ENCODE data around the gene ZNF568.

The ZNF568 gene

GRCh38 chr19:36950335-36951119, 34.4 kb downstream of the ZNF568 start:
- TF ChIP-seq USF1 (IDR thresholded peaks at IDR 0.05) (no peak), REST (IDR thresholded peaks at IDR 0.05; ENCODE audit: low read depth) (no peak), MAX (IDR thresholded peaks at IDR 0.05) (no peak), CEBPB (IDR thresholded peaks at IDR 0.05) (no peak), RAD21 (IDR thresholded peaks at IDR 0.05; ENCODE audit: low read depth) (no peak), ZBTB7A (IDR thresholded peaks at IDR 0.05; ENCODE audit: low read depth) (no peak), TCF12 (IDR thresholded peaks at IDR 0.05; ENCODE audit: low read depth) (no peak), YY1 (IDR thresholded peaks at IDR 0.05; ENCODE audit: low read depth) (no peak), FOXM1 (IDR thresholded peaks at IDR 0.05; ENCODE audit: borderline replicate concordance, low read depth) (no peak)

- TF ChIP-seq YY1 (IDR thresholded peaks at IDR 0.05; ENCODE audit: low read depth) (no peak), TEAD4 (IDR thresholded peaks at IDR 0.05) (no peak), CREB1 (IDR thresholded peaks at IDR 0.05; ENCODE audit: low read depth) (no peak), NFIC (IDR thresholded peaks at IDR 0.05) (no peak), FOXM1 (IDR thresholded peaks at IDR 0.05; ENCODE audit: borderline replicate concordance, low read depth) (no peak)
Observed at GRCh38 chr19:36962346-36962745, 46.2 kb downstream of the ZNF568 start.

GRCh38 chr19:36963280-36963679, 47.1 kb downstream of the ZNF568 start:
- no peak for TF ChIP-seq REST (IDR thresholded peaks at IDR 0.05; ENCODE audit: low read depth)
- no peak for TF ChIP-seq CREB1 (IDR thresholded peaks at IDR 0.05; ENCODE audit: low read depth)
- TF ChIP-seq YY1 (IDR thresholded peaks at IDR 0.05; ENCODE audit: low read depth) = no peak
- TF ChIP-seq MAX (IDR thresholded peaks at IDR 0.05) = no peak
- TF ChIP-seq RAD21 (IDR thresholded peaks at IDR 0.05; ENCODE audit: low read depth) = no peak
- no peak for TF ChIP-seq EP300 (IDR thresholded peaks at IDR 0.05; ENCODE audit: borderline replicate concordance)
- TF ChIP-seq TAF1 (IDR thresholded peaks at IDR 0.05; ENCODE audit: low read depth) = no peak
- no peak for TF ChIP-seq ZBTB7A (IDR thresholded peaks at IDR 0.05; ENCODE audit: low read depth)
- TF ChIP-seq TCF12 (IDR thresholded peaks at IDR 0.05; ENCODE audit: low read depth) = no peak

GRCh38 chr19:36972571-36972970, 56.4 kb downstream of the ZNF568 start:
- no peak for TF ChIP-seq TCF12 (IDR thresholded peaks at IDR 0.05; ENCODE audit: low read depth)
- no peak for TF ChIP-seq CREB1 (IDR thresholded peaks at IDR 0.05; ENCODE audit: low read depth)
- no peak for TF ChIP-seq TAF1 (IDR thresholded peaks at IDR 0.05; ENCODE audit: low read depth)
- TF ChIP-seq ZBTB7A (IDR thresholded peaks at IDR 0.05; ENCODE audit: low read depth) = no peak
- no peak for TF ChIP-seq MAX (IDR thresholded peaks at IDR 0.05)
- TF ChIP-seq USF1 (IDR thresholded peaks at IDR 0.05) = no peak
- TF ChIP-seq REST (IDR thresholded peaks at IDR 0.05; ENCODE audit: low read depth) = no peak

Measured in Ishikawa (cell line).